Measurements from ENCODE around the gene RNF14.
"Not testable (repeated sequence)": the region's sequence is repeated elsewhere in the genome, so short reads cannot be mapped to it uniquely, and the experiment has no call there.

The RNF14 gene

GRCh38 chr5:141968914-141969608 is at the start of gene RNF14:
RNF14 (plus strand) TSS chr5:141969105; CDS start chr5:141973589, 4,484 bp downstream.
- H3K4me1 ChIP-seq (ENCODE audit: control insufficient read depth, insufficient read depth, low read length, unreplicated experiment) = peaks cover 21% of the 10 kb centered on the region
- peaks cover under 1% of the 10 kb centered on the region; the same call in 1 of the 2 replicates for H3K36me3 ChIP-seq (ENCODE audit: insufficient read depth, low read length)
- peak within 1 kb of the TSS; percentile 93 for H3K4me3 ChIP-seq (ENCODE audit: low read depth, low read length)
- peak within 1 kb of the TSS; percentile 86 for H3K27ac ChIP-seq (ENCODE audit: low read depth, low read length)
- peak within 1 kb of the TSS; percentile 100 for H2AFZ ChIP-seq (ENCODE audit: low read length, unreplicated experiment)
- no peaks in the 10 kb centered on the region for H3K27me3 ChIP-seq (ENCODE audit: insufficient read depth, low read length)
- peaks cover 24% of the 10 kb centered on the region for H3K79me2 ChIP-seq (ENCODE audit: control insufficient read depth, insufficient read depth, low read length, unreplicated experiment)

GRCh38 chr5:141919218-141920119 is 49.4 kb upstream of the RNF14 start:
- no peak overlapping the region for H3K27ac ChIP-seq (ENCODE audit: low read depth, low read length)
- H3K27me3 ChIP-seq (ENCODE audit: insufficient read depth, low read length) = peaks cover 12% of the 10 kb centered on the region; the same call in 1 of the 2 replicates
- no peaks in the 10 kb centered on the region for H3K36me3 ChIP-seq (ENCODE audit: insufficient read depth, low read length)
- H2AFZ ChIP-seq (ENCODE audit: low read length, unreplicated experiment) = no peak overlapping the region
- peaks cover 3% of the 10 kb centered on the region for H3K4me1 ChIP-seq (ENCODE audit: control insufficient read depth, insufficient read depth, low read length, unreplicated experiment)
- peaks cover 9% of the 10 kb centered on the region for H3K79me2 ChIP-seq (ENCODE audit: control insufficient read depth, insufficient read depth, low read length, unreplicated experiment)
- no peak overlapping the region for H3K4me3 ChIP-seq (ENCODE audit: low read depth, low read length)

- Histone ChIP-seq H3K79me2 (ENCODE audit: control insufficient read depth, insufficient read depth, low read length, unreplicated experiment) (peaks cover 13% of the 10 kb centered on the region), H3K4me1 (ENCODE audit: control insufficient read depth, insufficient read depth, low read length, unreplicated experiment) (peaks cover 4% of the 10 kb centered on the region), H3K27me3 (ENCODE audit: insufficient read depth, low read length) (peaks cover 12% of the 10 kb centered on the region; the same call in 1 of the 2 replicates), H3K36me3 (ENCODE audit: insufficient read depth, low read length) (no peaks in the 10 kb centered on the region), H3K4me3 (ENCODE audit: low read depth, low read length) (no peak overlapping the region), H3K27ac (ENCODE audit: low read depth, low read length) (no peak overlapping the region), H2AFZ (ENCODE audit: low read length, unreplicated experiment) (no peak overlapping the region)
Measured at GRCh38 chr5:141920771-141921170, 48.1 kb upstream of the RNF14 start.

- peak overlapping the region; percentile 88 for H3K4me3 ChIP-seq (ENCODE audit: low read depth, low read length)
- not testable (repeated sequence) for H3K27me3 ChIP-seq (ENCODE audit: insufficient read depth, low read length); H3K4me1 ChIP-seq (ENCODE audit: control insufficient read depth, insufficient read depth, low read length, unreplicated experiment)
- H3K36me3 ChIP-seq (ENCODE audit: insufficient read depth, low read length) = peaks cover 10% of the 10 kb centered on the region
- H3K79me2 ChIP-seq (ENCODE audit: control insufficient read depth, insufficient read depth, low read length, unreplicated experiment) = peaks cover 13% of the 10 kb centered on the region
- peak overlapping the region; percentile 74 for H2AFZ ChIP-seq (ENCODE audit: low read length, unreplicated experiment)
- peak overlapping the region; percentile 92 for H3K27ac ChIP-seq (ENCODE audit: low read depth, low read length)
Measured at GRCh38 chr5:141922827-141923447, 46.0 kb upstream of the RNF14 start.

- Histone ChIP-seq H3K4me3 (ENCODE audit: low read depth, low read length) (peak within 1 kb of the TSS; percentile 88), H3K79me2 (ENCODE audit: control insufficient read depth, insufficient read depth, low read length, unreplicated experiment) (peaks cover 13% of the 10 kb centered on the region), H3K4me1 (ENCODE audit: control insufficient read depth, insufficient read depth, low read length, unreplicated experiment) (peaks cover 4% of the 10 kb centered on the region), H3K36me3 (ENCODE audit: insufficient read depth, low read length) (peaks cover 14% of the 10 kb centered on the region), H3K27me3 (ENCODE audit: insufficient read depth, low read length) (no peaks in the 10 kb centered on the region), H2AFZ (ENCODE audit: low read length, unreplicated experiment) (peak within 1 kb of the TSS; percentile 97), H3K27ac (ENCODE audit: low read depth, low read length) (peak within 1 kb of the TSS; percentile 92)
Measured at GRCh38 chr5:141923448-141924313, 45.2 kb upstream of the RNF14 start, which contains the start of gene DELE1. DELE1 (plus strand) TSS chr5:141923871; CDS start chr5:141923942, 71 bp downstream.

- no peak overlapping the region for H3K4me3 ChIP-seq (ENCODE audit: low read depth, low read length)
- H3K27me3 ChIP-seq (ENCODE audit: insufficient read depth, low read length) = no peaks in the 10 kb centered on the region
- no peak overlapping the region for H3K27ac ChIP-seq (ENCODE audit: low read depth, low read length)
- H3K36me3 ChIP-seq (ENCODE audit: insufficient read depth, low read length) = peaks cover 27% of the 10 kb centered on the region
- H3K79me2 ChIP-seq (ENCODE audit: control insufficient read depth, insufficient read depth, low read length, unreplicated experiment) = peaks cover 13% of the 10 kb centered on the region
- no peak overlapping the region for H2AFZ ChIP-seq (ENCODE audit: low read length, unreplicated experiment)
- peaks cover 4% of the 10 kb centered on the region for H3K4me1 ChIP-seq (ENCODE audit: control insufficient read depth, insufficient read depth, low read length, unreplicated experiment)
Measured at GRCh38 chr5:141926434-141926833, 42.5 kb upstream of the RNF14 start.

GRCh38 chr5:141928051-141928450 is 40.9 kb upstream of the RNF14 start:
- no peak overlapping the region for H2AFZ ChIP-seq (ENCODE audit: low read length, unreplicated experiment)
- peaks cover 4% of the 10 kb centered on the region for H3K4me1 ChIP-seq (ENCODE audit: control insufficient read depth, insufficient read depth, low read length, unreplicated experiment)
- no peak overlapping the region for H3K27ac ChIP-seq (ENCODE audit: low read depth, low read length)
- H3K4me3 ChIP-seq (ENCODE audit: low read depth, low read length) = no peak overlapping the region
- peaks cover 29% of the 10 kb centered on the region for H3K36me3 ChIP-seq (ENCODE audit: insufficient read depth, low read length)
- H3K27me3 ChIP-seq (ENCODE audit: insufficient read depth, low read length) = no peaks in the 10 kb centered on the region
- H3K79me2 ChIP-seq (ENCODE audit: control insufficient read depth, insufficient read depth, low read length, unreplicated experiment) = peaks cover 9% of the 10 kb centered on the region

GRCh38 chr5:141929398-141930058 is 39.4 kb upstream of the RNF14 start:
- peaks cover 3% of the 10 kb centered on the region for H3K79me2 ChIP-seq (ENCODE audit: control insufficient read depth, insufficient read depth, low read length, unreplicated experiment)
- no peaks in the 10 kb centered on the region for H3K27me3 ChIP-seq (ENCODE audit: insufficient read depth, low read length)
- no peak overlapping the region for H3K27ac ChIP-seq (ENCODE audit: low read depth, low read length)
- no peak overlapping the region for H3K4me3 ChIP-seq (ENCODE audit: low read depth, low read length)
- no peak overlapping the region for H2AFZ ChIP-seq (ENCODE audit: low read length, unreplicated experiment)
- H3K4me1 ChIP-seq (ENCODE audit: control insufficient read depth, insufficient read depth, low read length, unreplicated experiment) = no peaks in the 10 kb centered on the region
- peaks cover 29% of the 10 kb centered on the region for H3K36me3 ChIP-seq (ENCODE audit: insufficient read depth, low read length)

GRCh38 chr5:141931694-141932093 is 37.2 kb upstream of the RNF14 start:
- Histone ChIP-seq H3K36me3 (ENCODE audit: insufficient read depth, low read length) (peaks cover 22% of the 10 kb centered on the region), H2AFZ (ENCODE audit: low read length, unreplicated experiment) (no peak overlapping the region), H3K27ac (ENCODE audit: low read depth, low read length) (no peak overlapping the region), H3K79me2 (ENCODE audit: control insufficient read depth, insufficient read depth, low read length, unreplicated experiment) (no peaks in the 10 kb centered on the region), H3K4me1 (ENCODE audit: control insufficient read depth, insufficient read depth, low read length, unreplicated experiment) (no peaks in the 10 kb centered on the region), H3K4me3 (ENCODE audit: low read depth, low read length) (no peak overlapping the region), H3K27me3 (ENCODE audit: insufficient read depth, low read length) (no peaks in the 10 kb centered on the region)

Measured in ACC112 (cell line).